BLaER1 (cell line): ENCODE measurements around the gene CGB1.
A peak's percentile ranks its signal among the peaks of the same experiment; 100 is the strongest.
"Not testable (repeated sequence)": the region's sequence is repeated elsewhere in the genome, so short reads cannot be mapped to it uniquely, and the experiment has no call there.

Experiments
- H3K27ac ChIP-seq: shearing (Covaris generic); formaldehyde crosslinking; 2 replicates; pipeline ENCODE4 v1.8.1; 2022
- H3K27me3 ChIP-seq: shearing (Covaris generic); formaldehyde crosslinking; 2 replicates; pipeline ENCODE4 v1.8.1; 2022
- H3K36me3 ChIP-seq: shearing (Covaris generic); formaldehyde crosslinking; 2 replicates; pipeline ENCODE4 v1.8.1; 2022
- H3K4me1 ChIP-seq: shearing (Covaris generic); formaldehyde crosslinking; 2 replicates; pipeline ENCODE4 v1.8.1; 2022
- H3K4me2 ChIP-seq: shearing (Covaris generic); formaldehyde crosslinking; 2 replicates; pipeline ENCODE4 v1.8.1; 2022
- H3K4me3 ChIP-seq: shearing (Covaris generic); formaldehyde crosslinking; 2 replicates; pipeline ENCODE4 v1.8.1; 2022
- H3K9ac ChIP-seq: shearing (Covaris generic); formaldehyde crosslinking; 2 replicates; pipeline ENCODE4 v1.8.1; 2022
- H3K9me3 ChIP-seq: shearing (Covaris generic); formaldehyde crosslinking; 2 replicates; pipeline ENCODE4 v1.8.1; 2022
- H4K20me1 ChIP-seq: shearing (Covaris generic); formaldehyde crosslinking; 2 replicates; pipeline ENCODE4 v1.8.1; 2022
- Cebpa-rat ChIP-seq: shearing (Covaris generic); IDR thresholded peaks from 2 replicates; pipeline ENCODE4 v1.8.1; 2022

CGB1 gene

DNA sequence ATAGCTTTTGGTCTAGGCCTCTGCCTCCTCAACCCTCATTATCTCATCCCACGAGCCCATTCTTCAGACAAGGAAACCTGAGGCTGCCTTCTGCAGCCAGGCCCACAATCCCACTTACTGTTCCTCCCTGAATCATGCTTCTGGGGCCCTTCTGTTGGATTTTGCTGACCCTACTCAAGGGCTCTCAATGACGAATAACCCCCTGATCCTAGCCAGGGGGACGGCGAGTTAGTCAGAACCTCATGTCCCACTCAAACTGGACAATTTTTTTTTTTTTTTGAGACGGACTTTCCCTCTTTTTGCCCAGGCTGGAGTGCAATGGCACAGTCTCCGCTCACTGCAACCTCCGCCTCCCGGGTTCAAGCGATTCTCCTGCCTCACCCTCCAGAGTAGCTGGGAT is 14.6 kb downstream of the CGB1 start:
- 0 out of 2 replicates have a peak, but pooled peaks cover under 1% of the 10 kb centered on the region for H3K36me3 ChIP-seq
- H3K9me3 ChIP-seq = no peaks in the 10 kb centered on the region
- H3K4me1 ChIP-seq = peaks cover 44% of the 10 kb centered on the region
- H3K4me2 ChIP-seq = no peak overlapping the region
- no peak overlapping the region for H3K27ac ChIP-seq
- no peak for TF ChIP-seq Cebpa-rat
- no peak overlapping the region for H3K9ac ChIP-seq
- H3K4me3 ChIP-seq = no peak overlapping the region
- peaks cover 39% of the 10 kb centered on the region for H3K27me3 ChIP-seq
- peaks cover 22% of the 10 kb centered on the region for H4K20me1 ChIP-seq

- H3K36me3 ChIP-seq = peaks cover 9% of the 10 kb centered on the region
- H3K4me1 ChIP-seq = peaks cover 44% of the 10 kb centered on the region
- peak overlapping the region; percentile 91 for H3K4me2 ChIP-seq
- H4K20me1 ChIP-seq = peaks cover 27% of the 10 kb centered on the region
- no peak for TF ChIP-seq Cebpa-rat
- peaks cover 42% of the 10 kb centered on the region for H3K27me3 ChIP-seq
- no peak overlapping the region for H3K4me3 ChIP-seq
- no peaks in the 10 kb centered on the region for H3K9me3 ChIP-seq
- H3K27ac ChIP-seq = no peak overlapping the region
- peak overlapping the region; percentile 48; the same call in 1 of the 2 replicates for H3K9ac ChIP-seq
Measured at GRCh38 chr19:49020931-49021895, 15.5 kb downstream of the CGB1 start.

DNA sequence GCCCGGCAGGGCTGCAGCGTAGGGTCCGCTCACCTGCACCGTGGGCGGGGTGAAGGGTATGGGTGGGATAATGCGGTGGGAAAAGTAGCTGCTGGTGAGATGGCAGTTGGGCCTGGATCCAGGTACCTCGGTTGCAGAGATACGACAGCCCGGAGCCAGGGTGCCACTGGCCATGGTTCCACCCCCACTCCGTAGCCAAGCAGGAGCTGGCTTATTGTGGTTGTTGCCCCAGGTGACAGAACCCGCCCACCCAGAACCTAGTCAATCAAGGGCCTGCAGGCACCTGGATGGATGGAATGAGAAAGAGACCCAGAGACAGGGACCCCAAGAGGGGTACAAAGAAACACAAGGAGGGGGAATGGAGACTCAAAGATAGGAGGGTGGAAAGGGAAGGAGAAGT is 16.4 kb downstream of the CGB1 start:
- peaks cover 18% of the 10 kb centered on the region for H3K36me3 ChIP-seq

GRCh38 chr19:49019242-49019932 is 17.3 kb downstream of the CGB1 start:
- TF ChIP-seq Cebpa-rat = no peak

More for the DNA sequence above, 16.4 kb downstream of the CGB1 start:
- H3K9me3 ChIP-seq = no peaks in the 10 kb centered on the region
- peaks cover 42% of the 10 kb centered on the region for H3K27me3 ChIP-seq
- no peak for TF ChIP-seq Cebpa-rat
- H3K4me2 ChIP-seq = peak overlapping the region; percentile 91
- H3K27ac ChIP-seq = no peak overlapping the region
- no peak overlapping the region for H3K4me3 ChIP-seq
- no peak overlapping the region for H3K9ac ChIP-seq
- H4K20me1 ChIP-seq = peaks cover 36% of the 10 kb centered on the region
- H3K4me1 ChIP-seq = peaks cover 44% of the 10 kb centered on the region

GRCh38 chr19:49018388-49019241 is 18.1 kb downstream of the CGB1 start:
- Histone ChIP-seq H3K27me3 (peaks cover 42% of the 10 kb centered on the region), H3K4me3 (peak overlapping the region; percentile 61), H4K20me1 (peaks cover 50% of the 10 kb centered on the region), H3K4me2 (peak overlapping the region; percentile 91), H3K4me1 (peaks cover 44% of the 10 kb centered on the region), H3K9ac (peak overlapping the region; percentile 58), H3K36me3 (peaks cover 35% of the 10 kb centered on the region)
- H3K9me3 ChIP-seq, H3K27ac ChIP-seq: not testable (repeated sequence)

More at GRCh38 chr19:49019242-49019932, 17.3 kb downstream of the CGB1 start:
- Histone ChIP-seq H3K4me2 (peak overlapping the region; percentile 91), H3K9ac (no peak overlapping the region), H3K27ac (no peak overlapping the region), H3K4me1 (peaks cover 44% of the 10 kb centered on the region), H3K27me3 (peaks cover 42% of the 10 kb centered on the region), H3K9me3 (no peaks in the 10 kb centered on the region), H4K20me1 (peaks cover 45% of the 10 kb centered on the region), H3K36me3 (peaks cover 28% of the 10 kb centered on the region), H3K4me3 (peak overlapping the region; percentile 61)

GRCh38 chr19:49017666-49018351 is 18.9 kb downstream of the CGB1 start:
- H4K20me1 ChIP-seq = peaks cover 50% of the 10 kb centered on the region
- H3K9me3 ChIP-seq = no peaks in the 10 kb centered on the region
- no peak for TF ChIP-seq Cebpa-rat
- peaks cover 44% of the 10 kb centered on the region for H3K4me1 ChIP-seq
- peak overlapping the region; percentile 91 for H3K4me2 ChIP-seq
- peak overlapping the region; percentile 61 for H3K4me3 ChIP-seq
- no peak overlapping the region for H3K27ac ChIP-seq
- peaks cover 43% of the 10 kb centered on the region for H3K36me3 ChIP-seq
- H3K9ac ChIP-seq = peak overlapping the region; percentile 58
- H3K27me3 ChIP-seq = peaks cover 42% of the 10 kb centered on the region

DNA sequence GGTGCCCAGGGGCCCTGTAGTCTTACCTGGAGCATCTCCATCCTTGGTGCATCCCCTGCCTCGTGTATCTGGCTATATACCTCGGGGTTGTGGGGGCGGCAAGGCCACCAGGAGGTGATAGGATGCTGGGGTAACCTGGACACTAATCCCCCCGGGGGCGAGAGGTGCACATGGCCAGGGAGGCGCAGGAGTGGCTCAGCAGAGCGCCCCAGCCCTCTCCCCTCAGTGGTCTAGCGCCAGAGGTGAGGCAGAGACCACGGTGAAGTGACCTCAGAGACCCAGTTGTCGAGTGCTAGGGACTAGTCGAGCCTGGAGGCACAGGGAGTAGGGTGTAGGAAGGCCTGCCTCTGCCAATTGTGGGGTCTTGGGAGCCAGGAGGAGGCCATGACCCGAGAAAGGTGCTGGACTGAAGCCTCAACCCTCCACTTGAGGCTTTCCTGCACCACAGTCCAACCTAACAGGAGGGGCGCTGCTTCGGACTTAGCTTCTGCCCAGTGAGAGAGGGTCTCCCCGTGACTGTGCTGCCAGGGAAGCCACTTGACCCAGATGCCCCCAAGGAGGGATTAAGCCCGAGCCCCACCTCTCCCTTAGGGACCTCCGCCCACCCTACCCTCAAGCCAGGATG is 19.5 kb downstream of the CGB1 start, which contains the start of gene LHB:
LHB (minus strand) TSS at position 51 of the 625 bp plus-strand sequence; CDS start at position 41, 10 bp downstream.
- Histone ChIP-seq H3K27me3 (peaks cover 42% of the 10 kb centered on the region), H3K4me1 (peaks cover 44% of the 10 kb centered on the region), H3K4me3 (peak within 1 kb of the TSS; percentile 61), H3K4me2 (peak within 1 kb of the TSS; percentile 91), H3K36me3 (peaks cover 50% of the 10 kb centered on the region), H3K27ac (no peak within 1 kb of the TSS), H3K9ac (peak within 1 kb of the TSS; percentile 58), H3K9me3 (no peaks in the 10 kb centered on the region), H4K20me1 (peaks cover 55% of the 10 kb centered on the region)
- TF ChIP-seq Cebpa-rat = no peak

- Histone ChIP-seq H4K20me1 (peaks cover 64% of the 10 kb centered on the region), H3K4me1 (peaks cover 39% of the 10 kb centered on the region), H3K4me3 (no peak overlapping the region), H3K36me3 (peaks cover 59% of the 10 kb centered on the region), H3K27ac (no peak overlapping the region), H3K4me2 (no peak overlapping the region), H3K27me3 (peaks cover 42% of the 10 kb centered on the region), H3K9ac (no peak overlapping the region), H3K9me3 (no peaks in the 10 kb centered on the region)
- TF ChIP-seq Cebpa-rat = no peak
Measured at GRCh38 chr19:49016067-49016839, 20.4 kb downstream of the CGB1 start.
